HAP-1 (cell line): Measurements from ENCODE around the gene SLC22A6.

ENCODE experiments used
- DNase-seq, 2 experiments: peaks; one replicate each; pipeline ENCODE4 v3.0.0-alpha.2; 2016 to 2020; ENCODE audit warnings: low spot score in 2 of 2
- H3K27me3 ChIP-seq: fragments of 250-450 bp; sonication (Bioruptor Pico); 2 replicates; pipeline ENCODE4 v1.5.1; 2020; ENCODE audit warnings: low read depth, mild to moderate bottlenecking, moderate library complexity
- H3K36me3 ChIP-seq: fragments of 250-450 bp; sonication (Bioruptor Pico); replicated peaks from 2 replicates; pipeline ENCODE4 v1.5.1; 2020; ENCODE audit warnings: mild to moderate bottlenecking
- H3K4me1 ChIP-seq: fragments of 250-450 bp; sonication (Bioruptor Pico); 2 replicates; pipeline ENCODE4 v1.5.1; 2020; ENCODE audit warnings: mild to moderate bottlenecking
- H3K4me3 ChIP-seq: fragments of 250-450 bp; sonication (Bioruptor Pico); 2 replicates; pipeline ENCODE4 v1.5.1; 2020; ENCODE audit warnings: mild to moderate bottlenecking, moderate library complexity
- H3K9me3 ChIP-seq: fragments of 250-450 bp; sonication (Bioruptor Pico); 2 replicates; pipeline ENCODE4 v1.5.1; 2020; ENCODE audit warnings: mild to moderate bottlenecking, moderate library complexity
- in situ Hi-C: fragments of 300-500 bp; cut with MboI; formaldehyde crosslinking; loops from 3 replicates; pipeline ENCODE4 v1.14.3; 2020; ENCODE audit warnings: low sequenced_read_pairs, inconsistent platforms, mixed read lengths

The SLC22A6 gene

DNA sequence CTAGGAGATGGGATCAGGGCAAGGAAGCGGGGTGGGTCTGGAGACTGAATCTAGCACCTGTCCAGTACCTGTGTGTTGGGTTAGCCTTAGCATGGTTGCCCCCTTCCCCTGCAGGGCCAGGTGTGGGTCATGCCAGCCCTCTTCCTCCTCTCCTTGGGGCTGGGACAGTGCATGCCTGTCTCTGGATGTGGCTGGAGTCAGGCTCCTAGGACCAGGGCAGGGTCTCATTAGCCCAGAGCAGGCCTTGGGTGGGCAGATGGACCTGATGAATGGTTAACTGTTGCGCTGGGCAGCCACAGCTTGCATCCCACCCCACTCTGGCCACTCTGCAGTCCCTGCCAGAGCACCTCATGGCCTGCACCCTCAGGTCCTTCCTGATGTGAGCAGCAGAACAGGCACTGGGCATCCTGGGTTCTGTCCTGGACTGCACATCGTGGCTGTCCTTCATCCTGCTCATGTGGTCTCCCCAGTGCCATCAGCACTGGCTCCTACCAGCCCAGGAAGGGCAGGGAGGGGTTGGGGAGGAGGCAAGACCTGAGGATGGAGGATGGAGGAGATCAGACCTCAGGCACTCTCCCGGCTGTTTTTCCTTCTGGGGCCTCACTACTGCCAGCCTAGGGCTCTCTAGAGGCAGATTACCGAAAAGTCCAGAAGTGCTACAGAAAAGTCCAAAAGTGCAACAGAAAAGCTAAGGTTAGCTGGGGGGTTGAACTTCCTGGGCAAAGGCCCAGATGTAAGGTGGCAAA lies 50.8 kb downstream of the SLC22A6 start:
- H3K9me3 ChIP-seq: no peaks in the 10 kb centered on the region; the same call in 1 of the 2 replicates
- in situ Hi-C loops: no loop called here
- DNase-seq: no peak

DNA sequence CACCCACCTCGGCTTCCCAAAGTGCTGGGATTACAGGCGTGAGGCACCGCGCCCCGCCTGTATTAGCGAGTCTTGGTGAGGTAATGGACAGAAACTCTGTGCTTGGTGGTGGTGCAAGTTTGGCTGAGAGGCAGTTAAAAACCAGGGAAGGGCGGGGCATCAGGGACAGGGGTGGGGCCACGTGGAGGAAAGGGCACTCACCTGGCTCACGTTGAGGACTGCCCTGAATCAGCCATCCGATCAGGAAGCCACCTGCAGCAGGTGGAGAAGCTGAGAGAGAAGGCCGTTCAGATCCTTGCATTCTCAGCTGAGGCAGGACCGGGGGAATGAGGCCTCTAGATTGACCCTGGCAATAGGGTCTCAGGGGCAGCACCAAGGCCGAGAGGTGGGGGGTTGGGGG lies 51.5 kb downstream of the SLC22A6 start:
- no peak overlapping the region for H3K4me3 ChIP-seq

More for the DNA sequence above, 50.8 kb downstream of the SLC22A6 start:
- H3K27me3 ChIP-seq: no peaks in the 10 kb centered on the region
- H3K4me1 ChIP-seq: no peaks in the 10 kb centered on the region
- no peak overlapping the region for H3K4me3 ChIP-seq
- no peaks in the 10 kb centered on the region for H3K36me3 ChIP-seq

DNA sequence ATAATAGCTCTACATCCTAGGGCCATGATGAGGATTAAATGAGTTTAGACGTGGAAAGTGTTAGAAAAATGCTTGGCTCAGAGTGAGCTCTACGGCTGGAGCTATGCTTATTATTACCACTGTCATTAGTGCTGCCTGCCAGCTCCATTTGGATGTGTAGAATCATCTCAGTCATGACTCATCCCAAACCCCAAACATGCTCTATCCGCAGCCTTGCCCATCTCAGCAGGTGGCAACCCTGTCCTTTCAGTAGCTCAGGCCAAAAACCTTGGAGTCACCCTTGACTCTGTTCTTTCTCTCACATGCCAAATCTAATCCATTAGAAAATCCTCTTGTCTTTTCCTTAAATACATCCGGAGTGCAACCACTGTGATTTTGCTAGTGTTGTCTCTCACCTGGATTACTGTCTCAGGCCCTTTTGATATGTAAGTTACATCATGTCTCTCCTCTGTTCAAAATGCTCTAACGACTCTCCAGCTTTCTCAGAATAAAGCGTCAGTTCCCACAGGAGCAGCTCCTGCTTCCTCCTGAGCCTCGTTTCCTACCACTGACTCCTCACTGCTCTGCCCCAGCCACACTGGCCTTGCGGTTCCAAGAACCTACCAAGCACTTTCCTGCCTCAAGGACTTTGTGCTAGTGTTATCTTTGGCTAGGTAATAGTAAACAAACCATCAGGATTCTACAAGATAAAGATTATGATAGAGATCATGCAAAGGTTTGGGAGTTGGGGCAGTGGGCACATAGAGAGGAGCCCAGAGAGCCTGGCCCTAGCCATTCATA lies 53.1 kb downstream of the SLC22A6 start:
- H3K4me3 ChIP-seq: no peak overlapping the region
- no peaks in the 10 kb centered on the region for H3K27me3 ChIP-seq
- no peak for DNase-seq
- no peaks in the 10 kb centered on the region for H3K36me3 ChIP-seq
- H3K9me3 ChIP-seq: no peaks in the 10 kb centered on the region
- H3K4me1 ChIP-seq: no peaks in the 10 kb centered on the region
- in situ Hi-C loops: no loop called here

More for the DNA sequence above, 51.5 kb downstream of the SLC22A6 start:
- no peaks in the 10 kb centered on the region for H3K36me3 ChIP-seq
- DNase-seq: no peak
- H3K4me1 ChIP-seq: no peaks in the 10 kb centered on the region
- no peaks in the 10 kb centered on the region for H3K27me3 ChIP-seq
- no peaks in the 10 kb centered on the region; the same call in 1 of the 2 replicates for H3K9me3 ChIP-seq
- in situ Hi-C loops: no loop called here

DNA sequence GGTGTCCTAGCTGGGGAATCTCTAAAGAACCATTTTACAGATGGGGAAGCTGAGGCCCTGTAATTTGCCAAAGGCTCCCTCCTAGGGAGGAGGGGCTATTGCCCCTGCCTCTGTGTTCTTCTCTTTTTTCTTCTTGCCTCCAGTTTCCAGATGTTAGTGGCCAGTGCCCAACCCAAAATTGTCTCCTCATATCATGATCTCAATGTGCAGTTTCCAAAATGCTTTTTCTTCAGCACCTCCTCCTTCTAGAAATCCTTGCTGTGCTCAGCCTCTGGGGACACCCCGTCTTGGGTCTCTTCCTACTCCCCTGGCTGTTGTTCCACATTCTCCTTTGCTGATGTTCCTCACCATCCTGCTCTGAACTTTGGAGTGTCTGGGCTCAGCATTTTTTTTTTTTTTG lies 54.1 kb downstream of the SLC22A6 start:
- H3K4me1 ChIP-seq: no peaks in the 10 kb centered on the region
- no peak overlapping the region for H3K4me3 ChIP-seq
- DNase-seq: no peak
- in situ Hi-C loops: no loop called here
- no peaks in the 10 kb centered on the region for H3K9me3 ChIP-seq
- H3K27me3 ChIP-seq: no peaks in the 10 kb centered on the region
- no peaks in the 10 kb centered on the region for H3K36me3 ChIP-seq

DNA sequence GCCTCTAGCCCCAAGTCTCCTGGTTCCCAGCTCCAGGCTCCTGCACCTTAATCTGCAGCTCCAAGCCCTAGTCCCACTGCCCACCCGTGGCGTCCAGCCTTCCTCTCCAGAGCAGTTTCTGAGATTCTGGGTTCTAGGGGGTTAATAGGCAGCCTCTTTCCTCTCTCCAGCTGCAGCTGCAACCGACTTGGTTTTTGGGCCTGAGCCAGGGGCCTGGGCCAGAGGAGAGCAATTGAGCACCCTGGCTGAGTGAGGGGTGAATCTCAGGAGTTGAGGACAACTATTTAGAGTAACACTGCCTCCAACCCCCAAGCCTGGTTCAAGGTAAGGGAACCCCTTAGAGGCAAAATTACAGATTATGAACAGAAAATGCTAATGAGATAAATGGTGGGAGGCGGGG lies 54.6 kb downstream of the SLC22A6 start:
- H3K9me3 ChIP-seq: no peaks in the 10 kb centered on the region
- no peaks in the 10 kb centered on the region for H3K27me3 ChIP-seq
- H3K36me3 ChIP-seq: no peaks in the 10 kb centered on the region
- H3K4me3 ChIP-seq: no peak overlapping the region
- in situ Hi-C loops: no loop called here
- H3K4me1 ChIP-seq: no peaks in the 10 kb centered on the region
- no peak for DNase-seq

DNA sequence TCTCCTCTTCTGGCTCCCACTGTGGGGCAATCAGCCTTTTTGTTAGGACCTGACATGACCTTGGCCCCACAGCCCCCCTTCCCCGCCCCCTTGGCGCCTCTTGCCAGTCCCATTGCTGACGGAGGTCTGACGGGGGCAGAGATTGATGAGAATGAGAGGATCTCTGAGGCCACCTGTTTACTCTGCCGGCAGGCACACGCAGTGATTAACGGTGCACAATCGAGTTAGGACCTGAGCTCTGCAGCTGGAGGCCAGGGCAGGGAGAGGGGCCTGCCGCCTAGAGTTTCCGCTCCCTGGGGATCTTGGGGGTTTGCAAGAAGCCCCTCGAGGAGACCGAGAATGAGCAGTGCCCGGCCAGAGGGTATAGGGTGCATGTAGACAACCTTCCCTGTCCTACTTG lies 56.8 kb downstream of the SLC22A6 start:
- no peak for DNase-seq
- peaks cover 4% of the 10 kb centered on the region; the same call in 1 of the 2 replicates for H3K4me1 ChIP-seq
- H3K27me3 ChIP-seq: no peaks in the 10 kb centered on the region; the same call in 1 of the 2 replicates
- no peaks in the 10 kb centered on the region for H3K9me3 ChIP-seq
- no peak overlapping the region for H3K4me3 ChIP-seq
- in situ Hi-C loops: no loop called here
- no peaks in the 10 kb centered on the region for H3K36me3 ChIP-seq

- H3K9me3 ChIP-seq: no peaks in the 10 kb centered on the region
Observed at GRCh38 chr11:62926680-62927455, 57.9 kb downstream of the SLC22A6 start.

More at GRCh38 chr11:62926680-62927455, 57.9 kb downstream of the SLC22A6 start:
- Histone ChIP-seq H3K4me1 (peaks cover 4% of the 10 kb centered on the region; the same call in 1 of the 2 replicates), H3K36me3 (no peaks in the 10 kb centered on the region), H3K27me3 (peaks cover 6% of the 10 kb centered on the region; the same call in 1 of the 2 replicates), H3K4me3 (no peak overlapping the region)
- no peak for DNase-seq
- in situ Hi-C loops: no loop called here
